ENCODE data around the gene AARSD1.

DNA sequence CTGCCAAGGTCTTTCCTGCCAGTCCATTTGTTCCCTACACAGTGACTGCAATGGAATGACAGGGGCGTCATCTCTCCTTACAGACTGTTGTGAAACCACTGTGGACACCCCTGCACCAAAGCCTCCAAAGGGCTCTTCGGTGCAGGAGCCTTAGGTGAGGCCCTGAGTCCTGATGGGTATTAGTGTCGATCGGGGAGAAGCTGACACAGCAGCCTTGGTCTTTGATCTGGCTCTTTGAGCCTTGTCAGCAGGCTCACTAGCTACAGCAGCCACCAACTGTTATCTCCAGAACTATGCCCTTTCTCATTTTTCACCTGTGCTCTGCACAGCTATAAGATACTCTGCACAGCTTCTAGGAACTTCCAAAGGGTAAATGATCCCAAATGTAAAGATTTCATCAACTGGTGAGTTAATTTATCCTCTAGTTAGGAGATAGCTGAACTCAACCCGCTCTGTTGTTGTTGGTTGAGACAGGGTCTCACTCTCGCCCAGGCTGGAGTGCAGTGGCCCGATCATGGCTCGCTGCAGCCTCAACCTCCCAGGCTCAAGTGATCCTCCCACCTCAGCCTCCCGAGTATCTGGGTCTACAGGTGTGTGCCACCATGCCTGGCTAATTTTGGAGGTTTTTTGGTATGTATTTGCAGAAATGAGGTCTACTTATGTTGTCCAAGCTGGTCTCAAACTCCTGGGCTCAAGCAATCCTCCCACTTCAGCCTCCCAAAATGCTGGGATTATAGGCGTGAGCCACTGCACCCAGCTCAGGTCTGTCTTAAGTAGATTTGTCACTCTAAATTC, 44.0 kb downstream of the AARSD1 start:
- TF ChIP-seq, protein P1, sequence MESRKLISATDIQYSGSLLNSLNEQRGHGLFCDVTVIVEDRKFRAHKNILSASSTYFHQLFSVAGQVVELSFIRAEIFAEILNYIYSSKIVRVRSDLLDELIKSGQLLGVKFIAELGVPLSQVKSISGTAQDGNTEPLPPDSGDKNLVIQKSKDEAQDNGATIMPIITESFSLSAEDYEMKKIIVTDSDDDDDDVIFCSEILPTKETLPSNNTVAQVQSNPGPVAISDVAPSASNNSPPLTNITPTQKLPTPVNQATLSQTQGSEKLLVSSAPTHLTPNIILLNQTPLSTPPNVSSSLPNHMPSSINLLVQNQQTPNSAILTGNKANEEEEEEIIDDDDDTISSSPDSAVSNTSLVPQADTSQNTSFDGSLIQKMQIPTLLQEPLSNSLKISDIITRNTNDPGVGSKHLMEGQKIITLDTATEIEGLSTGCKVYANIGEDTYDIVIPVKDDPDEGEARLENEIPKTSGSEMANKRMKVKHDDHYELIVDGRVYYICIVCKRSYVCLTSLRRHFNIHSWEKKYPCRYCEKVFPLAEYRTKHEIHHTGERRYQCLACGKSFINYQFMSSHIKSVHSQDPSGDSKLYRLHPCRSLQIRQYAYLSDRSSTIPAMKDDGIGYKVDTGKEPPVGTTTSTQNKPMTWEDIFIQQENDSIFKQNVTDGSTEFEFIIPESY (IDR thresholded peaks at IDR 0.05; ENCODE audit: borderline replicate concordance, low read depth) = no peak
- TF ChIP-seq, protein P2, sequence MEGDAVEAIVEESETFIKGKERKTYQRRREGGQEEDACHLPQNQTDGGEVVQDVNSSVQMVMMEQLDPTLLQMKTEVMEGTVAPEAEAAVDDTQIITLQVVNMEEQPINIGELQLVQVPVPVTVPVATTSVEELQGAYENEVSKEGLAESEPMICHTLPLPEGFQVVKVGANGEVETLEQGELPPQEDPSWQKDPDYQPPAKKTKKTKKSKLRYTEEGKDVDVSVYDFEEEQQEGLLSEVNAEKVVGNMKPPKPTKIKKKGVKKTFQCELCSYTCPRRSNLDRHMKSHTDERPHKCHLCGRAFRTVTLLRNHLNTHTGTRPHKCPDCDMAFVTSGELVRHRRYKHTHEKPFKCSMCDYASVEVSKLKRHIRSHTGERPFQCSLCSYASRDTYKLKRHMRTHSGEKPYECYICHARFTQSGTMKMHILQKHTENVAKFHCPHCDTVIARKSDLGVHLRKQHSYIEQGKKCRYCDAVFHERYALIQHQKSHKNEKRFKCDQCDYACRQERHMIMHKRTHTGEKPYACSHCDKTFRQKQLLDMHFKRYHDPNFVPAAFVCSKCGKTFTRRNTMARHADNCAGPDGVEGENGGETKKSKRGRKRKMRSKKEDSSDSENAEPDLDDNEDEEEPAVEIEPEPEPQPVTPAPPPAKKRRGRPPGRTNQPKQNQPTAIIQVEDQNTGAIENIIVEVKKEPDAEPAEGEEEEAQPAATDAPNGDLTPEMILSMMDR (IDR thresholded peaks at IDR 0.05) = no peak
- TF ChIP-seq JUND (IDR thresholded peaks at IDR 0.05) = no peak
- no peak for TF ChIP-seq YY1 (IDR thresholded peaks at IDR 0.05; ENCODE audit: low read depth)
- TF ChIP-seq, protein P3, sequence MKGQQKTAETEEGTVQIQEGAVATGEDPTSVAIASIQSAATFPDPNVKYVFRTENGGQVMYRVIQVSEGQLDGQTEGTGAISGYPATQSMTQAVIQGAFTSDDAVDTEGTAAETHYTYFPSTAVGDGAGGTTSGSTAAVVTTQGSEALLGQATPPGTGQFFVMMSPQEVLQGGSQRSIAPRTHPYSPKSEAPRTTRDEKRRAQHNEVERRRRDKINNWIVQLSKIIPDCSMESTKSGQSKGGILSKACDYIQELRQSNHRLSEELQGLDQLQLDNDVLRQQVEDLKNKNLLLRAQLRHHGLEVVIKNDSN (IDR thresholded peaks at IDR 0.05; ENCODE audit: borderline replicate concordance, low read depth) = no peak
